WTC11 (cell line): ENCODE measurements around the gene EOMES. TPM values are rescaled to one million over a fixed set of nuclear protein-coding genes. Genes with fewer than 3 reads are reported as not detected.

ENCODE experiments used
- ATAC-seq: fragments of 200-7000 bp; cut with Tn5 transposase; 2 replicates; pipeline ENCODE4 v1.10.0; 2021; ENCODE audit warnings: mild to moderate bottlenecking, moderate library complexity
- CTCF ChIA-PET: fragments of 300-600 bp; sonication (Branson Sonifier 250); formaldehyde crosslinking; loops from one replicate; lab custom pipeline; 2021; ENCODE audit warnings: antibody characterized with exemption; lab: Charles Lee
- POLR2A ChIA-PET: fragments of 350-600 bp; sonication (Branson Sonifier 250); formaldehyde crosslinking; loops from one replicate; lab custom pipeline; 2021; ENCODE audit warnings: antibody characterized with exemption; lab: Charles Lee
- DNase-seq: peaks from one replicate; pipeline ENCODE4 v3.0.0; 2021; ENCODE audit warnings: low spot score
- H3K27ac Mint-ChIP-seq: 2 replicates; pipeline ENCODE4 v1.8.0; 2021; ENCODE audit warnings: mixed read lengths
- H3K27me3 Mint-ChIP-seq: 2 replicates; pipeline ENCODE4 v1.8.0; 2021; ENCODE audit warnings: low read depth, mild to moderate bottlenecking, moderate library complexity, mixed read lengths
- H3K36me3 Mint-ChIP-seq: 2 replicates; pipeline ENCODE4 v1.8.0; 2021; ENCODE audit warnings: mixed read lengths
- H3K4me1 Mint-ChIP-seq: 2 replicates; pipeline ENCODE4 v1.8.0; 2022; ENCODE audit warnings: mixed read lengths
- H3K4me3 Mint-ChIP-seq: 2 replicates; pipeline ENCODE4 v1.8.0; 2021; ENCODE audit warnings: mild to moderate bottlenecking, moderate library complexity, mixed read lengths
- H3K9me3 Mint-ChIP-seq: 2 replicates; pipeline ENCODE4 v1.8.0; 2021; ENCODE audit warnings: mixed read lengths
- ATF3 ChIP-seq: sonication (generic); formaldehyde crosslinking; conservative IDR thresholded peaks from 2 replicates; pipeline ENCODE4 v1.8.1; 2022; ENCODE audit warnings: mild to moderate bottlenecking, missing genetic modification reagents
- CREB1 ChIP-seq: sonication (generic); formaldehyde crosslinking; IDR thresholded peaks from 2 replicates; pipeline ENCODE4 v1.8.0; 2023; ENCODE audit warnings: mild to moderate bottlenecking, missing genetic modification reagents
- CREM ChIP-seq: sonication (generic); formaldehyde crosslinking; IDR thresholded peaks from 2 replicates; pipeline ENCODE4 v1.8.1; 2022; ENCODE audit warnings: mild to moderate bottlenecking, missing genetic modification reagents, moderate library complexity
- E2F5 ChIP-seq: sonication (generic); formaldehyde crosslinking; IDR thresholded peaks from 2 replicates; pipeline ENCODE4 v1.8.1; 2022; ENCODE audit warnings: mild to moderate bottlenecking, moderate library complexity, missing genetic modification reagents
- ERG ChIP-seq: fragments of 250-450 bp; sonication (Bioruptor Pico); IDR thresholded peaks from 2 replicates; pipeline ENCODE4 v1.8.0; 2021; ENCODE audit warnings: mild to moderate bottlenecking
- ESRRA ChIP-seq: sonication (generic); formaldehyde crosslinking; IDR thresholded peaks from 2 replicates; pipeline ENCODE4 v1.8.1; 2022; ENCODE audit warnings: mild to moderate bottlenecking, missing genetic modification reagents, borderline replicate concordance
- FOXP1 ChIP-seq: sonication (generic); formaldehyde crosslinking; IDR thresholded peaks from 2 replicates; pipeline ENCODE4 v1.8.0; 2022; ENCODE audit warnings: missing genetic modification reagents, mild to moderate bottlenecking, moderate library complexity, borderline replicate concordance
- GRHL2 ChIP-seq: fragments of 250-450 bp; sonication (Bioruptor Pico); IDR thresholded peaks from 2 replicates; pipeline ENCODE4 v1.8.0; 2022; ENCODE audit warnings: mild to moderate bottlenecking, moderate library complexity; ENCODE audit not compliant: insufficient replicate concordance, severe bottlenecking
- GTF2I ChIP-seq: fragments of 250-450 bp; sonication (Bioruptor Pico); conservative IDR thresholded peaks from 2 replicates; pipeline ENCODE4 v1.4.0; 2021; ENCODE audit warnings: mild to moderate bottlenecking
- IRF2 ChIP-seq: sonication (generic); formaldehyde crosslinking; IDR thresholded peaks from 2 replicates; pipeline ENCODE4 v1.8.0; 2022; ENCODE audit warnings: low read depth, missing genetic modification reagents, borderline replicate concordance
- NR1H2 ChIP-seq: sonication (generic); formaldehyde crosslinking; IDR thresholded peaks from 2 replicates; pipeline ENCODE4 v1.9.0; 2021; ENCODE audit warnings: mild to moderate bottlenecking, moderate library complexity, missing genetic modification reagents
- SMAD3 ChIP-seq: sonication (generic); formaldehyde crosslinking; IDR thresholded peaks from 2 replicates; pipeline ENCODE4 v1.8.0; 2022; ENCODE audit warnings: missing genetic modification reagents, mild to moderate bottlenecking, borderline replicate concordance
- SOX15 ChIP-seq: fragments of 250-450 bp; sonication (Bioruptor Pico); IDR thresholded peaks from 2 replicates; pipeline ENCODE4 v1.9.0; 2021; ENCODE audit warnings: mild to moderate bottlenecking
- SP1 ChIP-seq: sonication (generic); formaldehyde crosslinking; conservative IDR thresholded peaks from 2 replicates; pipeline ENCODE4 v1.8.1; 2022; ENCODE audit warnings: missing genetic modification reagents
- TCF7 ChIP-seq: sonication (generic); formaldehyde crosslinking; IDR thresholded peaks from 2 replicates; pipeline ENCODE4 v1.8.0; 2022; ENCODE audit warnings: mild to moderate bottlenecking, low read depth, missing genetic modification reagents, moderate library complexity
- TEAD4 ChIP-seq: sonication (generic); formaldehyde crosslinking; IDR thresholded peaks from 2 replicates; pipeline ENCODE4 v1.8.0; 2022; ENCODE audit warnings: mild to moderate bottlenecking, missing genetic modification reagents
- total RNA-seq: library from RNA; stranded (reverse); gene quantifications from 3 replicates; pipeline ENCODE4 v1.2.3, GENCODE V29; 2021
- TF ChIP-seq, protein P1 (sequence below): sonication (generic); formaldehyde crosslinking; IDR thresholded peaks from 2 replicates; pipeline ENCODE4 v1.8.1; 2023; ENCODE audit warnings: mild to moderate bottlenecking, missing genetic modification reagents, moderate library complexity
- TF ChIP-seq, protein P2 (sequence below): fragments of 250-450 bp; sonication (Bioruptor Pico); IDR thresholded peaks from 2 replicates; pipeline ENCODE4 v1.9.0; 2021; ENCODE audit warnings: mild to moderate bottlenecking, borderline replicate concordance
- TF ChIP-seq, protein P3 (sequence below): sonication (generic); formaldehyde crosslinking; IDR thresholded peaks from 2 replicates; pipeline ENCODE4 v1.8.1; 2023; ENCODE audit warnings: mild to moderate bottlenecking, missing genetic modification reagents
- TF ChIP-seq, protein P4 (sequence below): sonication (generic); formaldehyde crosslinking; IDR thresholded peaks from 2 replicates; pipeline ENCODE4 v1.8.0; 2022; ENCODE audit warnings: mild to moderate bottlenecking, missing genetic modification reagents

The EOMES gene
- total RNA-seq, 1 experiment from 2014 or later, result 1.4 TPM

- TF ChIP-seq, protein P1, sequence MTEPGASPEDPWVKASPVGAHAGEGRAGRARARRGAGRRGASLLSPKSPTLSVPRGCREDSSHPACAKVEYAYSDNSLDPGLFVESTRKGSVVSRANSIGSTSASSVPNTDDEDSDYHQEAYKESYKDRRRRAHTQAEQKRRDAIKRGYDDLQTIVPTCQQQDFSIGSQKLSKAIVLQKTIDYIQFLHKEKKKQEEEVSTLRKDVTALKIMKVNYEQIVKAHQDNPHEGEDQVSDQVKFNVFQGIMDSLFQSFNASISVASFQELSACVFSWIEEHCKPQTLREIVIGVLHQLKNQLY (CRISPR knock-in tag), result no peak
- no peak for TF ChIP-seq GRHL2 (CRISPR knock-in tag)
- no peak for TF ChIP-seq E2F5
- no peak for TF ChIP-seq ESRRA (CRISPR knock-in tag)
- TF ChIP-seq, protein P2, sequence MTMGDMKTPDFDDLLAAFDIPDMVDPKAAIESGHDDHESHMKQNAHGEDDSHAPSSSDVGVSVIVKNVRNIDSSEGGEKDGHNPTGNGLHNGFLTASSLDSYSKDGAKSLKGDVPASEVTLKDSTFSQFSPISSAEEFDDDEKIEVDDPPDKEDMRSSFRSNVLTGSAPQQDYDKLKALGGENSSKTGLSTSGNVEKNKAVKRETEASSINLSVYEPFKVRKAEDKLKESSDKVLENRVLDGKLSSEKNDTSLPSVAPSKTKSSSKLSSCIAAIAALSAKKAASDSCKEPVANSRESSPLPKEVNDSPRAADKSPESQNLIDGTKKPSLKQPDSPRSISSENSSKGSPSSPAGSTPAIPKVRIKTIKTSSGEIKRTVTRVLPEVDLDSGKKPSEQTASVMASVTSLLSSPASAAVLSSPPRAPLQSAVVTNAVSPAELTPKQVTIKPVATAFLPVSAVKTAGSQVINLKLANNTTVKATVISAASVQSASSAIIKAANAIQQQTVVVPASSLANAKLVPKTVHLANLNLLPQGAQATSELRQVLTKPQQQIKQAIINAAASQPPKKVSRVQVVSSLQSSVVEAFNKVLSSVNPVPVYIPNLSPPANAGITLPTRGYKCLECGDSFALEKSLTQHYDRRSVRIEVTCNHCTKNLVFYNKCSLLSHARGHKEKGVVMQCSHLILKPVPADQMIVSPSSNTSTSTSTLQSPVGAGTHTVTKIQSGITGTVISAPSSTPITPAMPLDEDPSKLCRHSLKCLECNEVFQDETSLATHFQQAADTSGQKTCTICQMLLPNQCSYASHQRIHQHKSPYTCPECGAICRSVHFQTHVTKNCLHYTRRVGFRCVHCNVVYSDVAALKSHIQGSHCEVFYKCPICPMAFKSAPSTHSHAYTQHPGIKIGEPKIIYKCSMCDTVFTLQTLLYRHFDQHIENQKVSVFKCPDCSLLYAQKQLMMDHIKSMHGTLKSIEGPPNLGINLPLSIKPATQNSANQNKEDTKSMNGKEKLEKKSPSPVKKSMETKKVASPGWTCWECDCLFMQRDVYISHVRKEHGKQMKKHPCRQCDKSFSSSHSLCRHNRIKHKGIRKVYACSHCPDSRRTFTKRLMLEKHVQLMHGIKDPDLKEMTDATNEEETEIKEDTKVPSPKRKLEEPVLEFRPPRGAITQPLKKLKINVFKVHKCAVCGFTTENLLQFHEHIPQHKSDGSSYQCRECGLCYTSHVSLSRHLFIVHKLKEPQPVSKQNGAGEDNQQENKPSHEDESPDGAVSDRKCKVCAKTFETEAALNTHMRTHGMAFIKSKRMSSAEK (CRISPR knock-in tag), result no peak
- TF ChIP-seq FOXP1 (CRISPR knock-in tag), result no peak
- no peak for TF ChIP-seq ERG (CRISPR knock-in tag)
- no peak for TF ChIP-seq SMAD3
- TF ChIP-seq, protein P3, sequence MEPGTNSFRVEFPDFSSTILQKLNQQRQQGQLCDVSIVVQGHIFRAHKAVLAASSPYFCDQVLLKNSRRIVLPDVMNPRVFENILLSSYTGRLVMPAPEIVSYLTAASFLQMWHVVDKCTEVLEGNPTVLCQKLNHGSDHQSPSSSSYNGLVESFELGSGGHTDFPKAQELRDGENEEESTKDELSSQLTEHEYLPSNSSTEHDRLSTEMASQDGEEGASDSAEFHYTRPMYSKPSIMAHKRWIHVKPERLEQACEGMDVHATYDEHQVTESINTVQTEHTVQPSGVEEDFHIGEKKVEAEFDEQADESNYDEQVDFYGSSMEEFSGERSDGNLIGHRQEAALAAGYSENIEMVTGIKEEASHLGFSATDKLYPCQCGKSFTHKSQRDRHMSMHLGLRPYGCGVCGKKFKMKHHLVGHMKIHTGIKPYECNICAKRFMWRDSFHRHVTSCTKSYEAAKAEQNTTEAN (CRISPR knock-in tag), result no peak
- TF ChIP-seq ATF3 (CRISPR knock-in tag), result no peak
- no peak for TF ChIP-seq SP1
- TF ChIP-seq, protein P4, sequence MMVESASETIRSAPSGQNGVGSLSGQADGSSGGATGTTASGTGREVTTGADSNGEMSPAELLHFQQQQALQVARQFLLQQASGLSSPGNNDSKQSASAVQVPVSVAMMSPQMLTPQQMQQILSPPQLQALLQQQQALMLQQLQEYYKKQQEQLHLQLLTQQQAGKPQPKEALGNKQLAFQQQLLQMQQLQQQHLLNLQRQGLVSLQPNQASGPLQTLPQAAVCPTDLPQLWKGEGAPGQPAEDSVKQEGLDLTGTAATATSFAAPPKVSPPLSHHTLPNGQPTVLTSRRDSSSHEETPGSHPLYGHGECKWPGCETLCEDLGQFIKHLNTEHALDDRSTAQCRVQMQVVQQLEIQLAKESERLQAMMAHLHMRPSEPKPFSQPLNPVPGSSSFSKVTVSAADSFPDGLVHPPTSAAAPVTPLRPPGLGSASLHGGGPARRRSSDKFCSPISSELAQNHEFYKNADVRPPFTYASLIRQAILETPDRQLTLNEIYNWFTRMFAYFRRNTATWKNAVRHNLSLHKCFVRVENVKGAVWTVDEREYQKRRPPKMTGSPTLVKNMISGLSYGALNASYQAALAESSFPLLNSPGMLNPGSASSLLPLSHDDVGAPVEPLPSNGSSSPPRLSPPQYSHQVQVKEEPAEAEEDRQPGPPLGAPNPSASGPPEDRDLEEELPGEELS (CRISPR knock-in tag), result no peak
- no peak for TF ChIP-seq SOX15 (CRISPR knock-in tag)
- TF ChIP-seq CREM (CRISPR knock-in tag), result no peak
- TF ChIP-seq IRF2, result no peak
- no peak for TF ChIP-seq CREB1 (CRISPR knock-in tag)
- TF ChIP-seq TEAD4 (CRISPR knock-in tag), result no peak
- TF ChIP-seq GTF2I, result no peak
- TF ChIP-seq TCF7 (CRISPR knock-in tag), result no peak
- no peak for TF ChIP-seq NR1H2 (CRISPR knock-in tag)
- H3K27me3 Mint-ChIP-seq, result peaks cover 94% of the 10 kb centered on the region
- POLR2A ChIA-PET, result no interaction called here
- peaks cover 79% of the 10 kb centered on the region for H3K4me1 Mint-ChIP-seq
- H3K4me3 Mint-ChIP-seq, result no peak overlapping the region
- DNase-seq (no peak), ATAC-seq (no peak)
- H3K9me3 Mint-ChIP-seq, result no peaks in the 10 kb centered on the region
- CTCF ChIA-PET, result interaction anchor here (3.2 kb wide), 1 partner anchor 14 kb away, joined by 47 read pairs; no protein-coding TSS in a partner anchor
- H3K36me3 Mint-ChIP-seq, result no peaks in the 10 kb centered on the region
- no peak overlapping the region for H3K27ac Mint-ChIP-seq
These were observed 4.1 kb upstream of the EOMES start for GRCh38 chr3:27726240-27726639.
